Stimulated activated naive CD8-positive, alpha-beta T cell treated with anti-CD3 and anti-CD28 coated beads, Interleukin-15, Interleukin-2, amounts not matched to agents 100 ng/mL and 50 ng/mL, for 24 hours (primary cell): ENCODE data around the gene LRRC1.

ENCODE experiments used
- H3K27ac Mint-ChIP-seq: one replicate; pipeline ENCODE4 v1.8.0; 2021; ENCODE audit warnings: mild to moderate bottlenecking, mixed read lengths
- H3K27me3 Mint-ChIP-seq: one replicate; pipeline ENCODE4 v1.8.0; 2021; ENCODE audit warnings: mixed read lengths
- H3K36me3 Mint-ChIP-seq: one replicate; pipeline ENCODE4 v1.8.0; 2021; ENCODE audit warnings: low read depth, mixed read lengths
- H3K4me1 Mint-ChIP-seq: one replicate; pipeline ENCODE4 v1.8.0; 2021; ENCODE audit warnings: low read depth, mixed read lengths
- H3K4me3 Mint-ChIP-seq: one replicate; pipeline ENCODE4 v1.8.0; 2021; ENCODE audit warnings: mild to moderate bottlenecking, mixed read lengths
- H3K9me3 Mint-ChIP-seq: one replicate; pipeline ENCODE4 v1.8.0; 2021; ENCODE audit warnings: mixed read lengths

The LRRC1 gene

GRCh38 chr6:53815381-53816119 lies 20.7 kb downstream of the LRRC1 start:
- peaks cover 16% of the 10 kb centered on the region for H3K4me1 Mint-ChIP-seq
- H3K36me3 Mint-ChIP-seq: no peaks in the 10 kb centered on the region
- H3K4me3 Mint-ChIP-seq: no peak overlapping the region
- H3K27ac Mint-ChIP-seq: no peak overlapping the region
- no peaks in the 10 kb centered on the region for H3K27me3 Mint-ChIP-seq
- H3K9me3 Mint-ChIP-seq: no peaks in the 10 kb centered on the region

GRCh38 chr6:53818858-53819609 lies 24.2 kb downstream of the LRRC1 start:
- Mint-ChIP-seq H3K4me3 (no peak overlapping the region), H3K36me3 (no peaks in the 10 kb centered on the region), H3K27ac (peak overlapping the region; percentile 26), H3K27me3 (no peaks in the 10 kb centered on the region), H3K9me3 (no peaks in the 10 kb centered on the region), H3K4me1 (peaks cover 16% of the 10 kb centered on the region)

- no peaks in the 10 kb centered on the region for H3K27me3 Mint-ChIP-seq
- H3K36me3 Mint-ChIP-seq: no peaks in the 10 kb centered on the region
- no peak overlapping the region for H3K4me3 Mint-ChIP-seq
- no peak overlapping the region for H3K27ac Mint-ChIP-seq
- peaks cover 34% of the 10 kb centered on the region for H3K4me1 Mint-ChIP-seq
- H3K9me3 Mint-ChIP-seq: no peaks in the 10 kb centered on the region
These were observed 27.8 kb downstream of the LRRC1 start for GRCh38 chr6:53822401-53823125.

GRCh38 chr6:53824714-53825113 lies 29.9 kb downstream of the LRRC1 start:
- H3K36me3 Mint-ChIP-seq: no peaks in the 10 kb centered on the region
- no peak overlapping the region for H3K27ac Mint-ChIP-seq
- H3K4me1 Mint-ChIP-seq: peaks cover 21% of the 10 kb centered on the region
- no peak overlapping the region for H3K4me3 Mint-ChIP-seq
- no peaks in the 10 kb centered on the region for H3K9me3 Mint-ChIP-seq
- no peaks in the 10 kb centered on the region for H3K27me3 Mint-ChIP-seq

GRCh38 chr6:53825532-53826321 lies 30.9 kb downstream of the LRRC1 start:
- H3K27ac Mint-ChIP-seq: peak overlapping the region; percentile 11
- H3K9me3 Mint-ChIP-seq: no peaks in the 10 kb centered on the region
- no peaks in the 10 kb centered on the region for H3K27me3 Mint-ChIP-seq
- H3K4me3 Mint-ChIP-seq: no peak overlapping the region
- peaks cover 20% of the 10 kb centered on the region for H3K4me1 Mint-ChIP-seq
- no peaks in the 10 kb centered on the region for H3K36me3 Mint-ChIP-seq

- peaks cover 20% of the 10 kb centered on the region for H3K4me1 Mint-ChIP-seq
- no peak overlapping the region for H3K4me3 Mint-ChIP-seq
- no peaks in the 10 kb centered on the region for H3K9me3 Mint-ChIP-seq
- H3K27me3 Mint-ChIP-seq: no peaks in the 10 kb centered on the region
- no peak overlapping the region for H3K27ac Mint-ChIP-seq
- no peaks in the 10 kb centered on the region for H3K36me3 Mint-ChIP-seq
These were observed 32.7 kb downstream of the LRRC1 start for GRCh38 chr6:53827531-53827930.

GRCh38 chr6:53828215-53828614 lies 33.4 kb downstream of the LRRC1 start:
- H3K4me1 Mint-ChIP-seq: peaks cover 20% of the 10 kb centered on the region
- no peaks in the 10 kb centered on the region for H3K9me3 Mint-ChIP-seq
- no peaks in the 10 kb centered on the region for H3K36me3 Mint-ChIP-seq
- no peaks in the 10 kb centered on the region for H3K27me3 Mint-ChIP-seq
- no peak overlapping the region for H3K4me3 Mint-ChIP-seq
- H3K27ac Mint-ChIP-seq: no peak overlapping the region

- Mint-ChIP-seq H3K4me1 (peaks cover 20% of the 10 kb centered on the region), H3K36me3 (no peaks in the 10 kb centered on the region), H3K27ac (no peak overlapping the region), H3K4me3 (no peak overlapping the region), H3K27me3 (no peaks in the 10 kb centered on the region), H3K9me3 (no peaks in the 10 kb centered on the region)
These were observed 34.3 kb downstream of the LRRC1 start for GRCh38 chr6:53828966-53829697.

GRCh38 chr6:53829698-53830221 lies 35.0 kb downstream of the LRRC1 start:
- peaks cover 20% of the 10 kb centered on the region for H3K4me1 Mint-ChIP-seq
- no peak overlapping the region for H3K4me3 Mint-ChIP-seq
- no peaks in the 10 kb centered on the region for H3K27me3 Mint-ChIP-seq
- H3K27ac Mint-ChIP-seq: no peak overlapping the region
- H3K9me3 Mint-ChIP-seq: no peaks in the 10 kb centered on the region
- no peaks in the 10 kb centered on the region for H3K36me3 Mint-ChIP-seq

- Mint-ChIP-seq H3K4me3 (no peak overlapping the region), H3K36me3 (no peaks in the 10 kb centered on the region), H3K9me3 (no peaks in the 10 kb centered on the region), H3K4me1 (peaks cover 20% of the 10 kb centered on the region), H3K27me3 (no peaks in the 10 kb centered on the region), H3K27ac (no peak overlapping the region)
These were observed 35.6 kb downstream of the LRRC1 start for GRCh38 chr6:53830366-53830765.

GRCh38 chr6:53831081-53831869 lies 36.5 kb downstream of the LRRC1 start:
- H3K27ac Mint-ChIP-seq: no peak overlapping the region
- peaks cover 13% of the 10 kb centered on the region for H3K4me1 Mint-ChIP-seq
- H3K9me3 Mint-ChIP-seq: no peaks in the 10 kb centered on the region
- no peak overlapping the region for H3K4me3 Mint-ChIP-seq
- no peaks in the 10 kb centered on the region for H3K27me3 Mint-ChIP-seq
- no peaks in the 10 kb centered on the region for H3K36me3 Mint-ChIP-seq

GRCh38 chr6:53831936-53832660 lies 37.3 kb downstream of the LRRC1 start:
- Mint-ChIP-seq H3K27me3 (no peaks in the 10 kb centered on the region), H3K36me3 (no peaks in the 10 kb centered on the region), H3K4me3 (no peak overlapping the region), H3K4me1 (peaks cover 6% of the 10 kb centered on the region), H3K27ac (no peak overlapping the region), H3K9me3 (no peaks in the 10 kb centered on the region)

GRCh38 chr6:53833155-53833554 lies 38.4 kb downstream of the LRRC1 start:
- no peak overlapping the region for H3K27ac Mint-ChIP-seq
- H3K9me3 Mint-ChIP-seq: no peaks in the 10 kb centered on the region
- no peaks in the 10 kb centered on the region for H3K4me1 Mint-ChIP-seq
- H3K36me3 Mint-ChIP-seq: no peaks in the 10 kb centered on the region
- H3K4me3 Mint-ChIP-seq: no peak overlapping the region
- H3K27me3 Mint-ChIP-seq: no peaks in the 10 kb centered on the region
